NB4 (cell line): ENCODE data around the gene CD99.
"Not testable (repeated sequence)": the region's sequence is repeated elsewhere in the genome, so short reads cannot be mapped to it uniquely, and the experiment has no call there.

Source experiments
- DNase-seq: peaks from one replicate; pipeline ENCODE4 v3.0.0; 2010; ENCODE audit warnings: low read depth
- H3K4me3 ChIP-seq: one replicate; pipeline ENCODE4 v1.5.1; 2011; ENCODE audit warnings: mild to moderate bottlenecking, low read depth, low read length, moderate library complexity
- CTCF ChIP-seq: IDR thresholded peaks from one replicate; pipeline ENCODE4 v1.5.1; 2012; ENCODE audit warnings: low read depth, low read length
- MYC ChIP-seq: IDR thresholded peaks from 2 replicates; pipeline ENCODE4 v1.6.1; 2011; ENCODE audit warnings: low read depth, low read length
- POLR2A ChIP-seq: IDR thresholded peaks from 2 replicates; pipeline ENCODE4 v1.6.1; 2011; ENCODE audit warnings: mild to moderate bottlenecking; ENCODE audit not compliant: insufficient read length; ENCODE audit errors: extremely low read depth
- TF ChIP-seq, protein P1 (sequence below): IDR thresholded peaks from 2 replicates; pipeline ENCODE4 v1.6.1; 2011; ENCODE audit warnings: low read depth, low read length

The CD99 gene

GRCh38 chrX:2748171-2748814 is 57.2 kb downstream of the CD99 start:
- no peak overlapping the region for H3K4me3 ChIP-seq
- DNase-seq = no peak
- TF ChIP-seq CTCF = no peak
- no peak for TF ChIP-seq MYC
- TF ChIP-seq, protein P1, sequence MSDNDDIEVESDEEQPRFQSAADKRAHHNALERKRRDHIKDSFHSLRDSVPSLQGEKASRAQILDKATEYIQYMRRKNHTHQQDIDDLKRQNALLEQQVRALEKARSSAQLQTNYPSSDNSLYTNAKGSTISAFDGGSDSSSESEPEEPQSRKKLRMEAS = no peak
- TF ChIP-seq POLR2A = no peak

DNA sequence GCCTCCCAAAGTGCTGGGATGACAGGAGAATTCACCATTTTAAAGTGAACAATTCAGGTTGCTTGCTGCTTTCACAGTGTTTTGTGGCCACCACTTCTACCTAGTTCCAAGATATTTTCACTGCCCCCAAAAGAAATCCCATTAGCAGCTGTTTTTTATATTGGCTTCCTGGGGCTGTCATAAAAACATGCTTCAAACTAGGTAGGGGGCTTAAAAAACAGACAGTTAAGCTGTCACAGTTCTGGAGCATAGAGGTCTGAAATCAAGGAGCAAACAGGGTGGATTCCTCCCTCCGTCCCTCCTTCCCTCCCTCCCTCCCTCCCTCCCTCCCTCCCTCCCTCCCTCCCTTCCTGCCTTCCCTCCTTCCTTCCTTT is 57.7 kb downstream of the CD99 start:
- no peak for DNase-seq
- H3K4me3 ChIP-seq = no peak overlapping the region

GRCh38 chrX:2751291-2751690 is 60.2 kb downstream of the CD99 start:
- DNase-seq = no peak
- no peak overlapping the region for H3K4me3 ChIP-seq
- TF ChIP-seq MYC (no peak), POLR2A (no peak), CTCF (no peak)
- TF ChIP-seq, protein P1 = no peak

More for the DNA sequence above, 57.7 kb downstream of the CD99 start:
- TF ChIP-seq, protein P1 = no peak
- no peak for TF ChIP-seq POLR2A
- TF ChIP-seq CTCF = no peak
- TF ChIP-seq MYC = no peak

GRCh38 chrX:2751874-2752300 is 60.8 kb downstream of the CD99 start, which contains the start of gene XG:
Gene XG (plus strand): TSS chrX:2752040. CDS start chrX:2752275, 235 bp downstream.
- not testable (repeated sequence) for H3K4me3 ChIP-seq, DNase-seq

DNA sequence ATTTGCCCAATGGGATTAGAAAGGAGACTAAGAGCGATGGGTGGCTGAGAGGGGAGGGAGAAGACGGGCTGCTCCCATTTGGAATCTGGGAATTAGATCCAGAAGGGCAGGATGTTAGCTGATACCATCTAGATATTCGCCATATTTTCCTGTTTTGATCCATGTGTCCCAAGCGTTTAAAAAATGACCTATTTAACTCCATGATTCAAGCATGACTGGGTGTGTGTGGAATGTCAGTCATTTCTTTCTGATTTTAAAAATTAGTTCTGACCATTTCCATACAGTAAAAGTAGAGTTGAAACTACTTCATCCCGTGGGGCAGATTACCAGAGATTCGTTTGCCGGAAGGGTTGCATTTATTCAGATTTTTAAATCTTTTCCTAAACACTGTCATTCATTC is 61.3 kb downstream of the CD99 start:
- not testable (repeated sequence) for H3K4me3 ChIP-seq, DNase-seq

GRCh38 chrX:2755163-2755715 is 64.1 kb downstream of the CD99 start:
- H3K4me3 ChIP-seq, DNase-seq: not testable (repeated sequence)

- no peak for DNase-seq
- no peak overlapping the region for H3K4me3 ChIP-seq
- TF ChIP-seq CTCF = no peak
- TF ChIP-seq, protein P1 = no peak
- TF ChIP-seq POLR2A = no peak
- TF ChIP-seq MYC = no peak
Measured at GRCh38 chrX:2756548-2756947, 65.5 kb downstream of the CD99 start.
